Hepatocyte (in vitro differentiated cells): ENCODE measurements around the gene CCDC40. TPM values are rescaled to one million over a fixed set of nuclear protein-coding genes. Genes with fewer than 3 reads are reported as not detected.
"Not testable (repeated sequence)": the region's sequence is repeated elsewhere in the genome, so short reads cannot be mapped to it uniquely, and the experiment has no call there.

ENCODE experiments used
- DNase-seq: peaks from one replicate; pipeline ENCODE4 v3.0.0-alpha.2; 2016; ENCODE audit warnings: low spot score
- H2AFZ ChIP-seq: fragments of 200-600 bp; sonication (generic); 2 replicates; pipeline ENCODE4 v1.6.0; 2016; ENCODE audit warnings: antibody characterized with exemption, mild to moderate bottlenecking
- H3K27ac ChIP-seq: fragments of 200-600 bp; sonication (generic); 2 replicates; pipeline ENCODE4 v1.5.1; 2016; ENCODE audit warnings: mild to moderate bottlenecking
- H3K27me3 ChIP-seq: fragments of 200-600 bp; sonication (generic); 2 replicates; pipeline ENCODE4 v1.6.1; 2016
- H3K36me3 ChIP-seq: fragments of 200-600 bp; sonication (generic); replicated peaks from 2 replicates; pipeline ENCODE4 v1.5.1; 2016; ENCODE audit warnings: low read depth; ENCODE audit not compliant: insufficient read depth
- H3K4me1 ChIP-seq: fragments of 200-600 bp; sonication (generic); 2 replicates; pipeline ENCODE4 v1.5.1; 2016; ENCODE audit warnings: mild to moderate bottlenecking, moderate library complexity; ENCODE audit not compliant: insufficient read depth
- H3K4me2 ChIP-seq: fragments of 200-600 bp; sonication (generic); 2 replicates; pipeline ENCODE4 v1.6.0; 2016
- H3K4me3 ChIP-seq: fragments of 200-600 bp; sonication (generic); 2 replicates; pipeline ENCODE4 v1.5.1; 2016; ENCODE audit warnings: mild to moderate bottlenecking
- H3K79me2 ChIP-seq: fragments of 200-600 bp; sonication (generic); 2 replicates; pipeline ENCODE4 v1.6.0; 2017; ENCODE audit warnings: mild to moderate bottlenecking
- H3K9me2 ChIP-seq: fragments of 200-600 bp; sonication (generic); replicated peaks from 2 replicates; pipeline ENCODE4 v1.6.0; 2017; ENCODE audit warnings: mild to moderate bottlenecking; ENCODE audit not compliant: insufficient read depth
- H3K9me3 ChIP-seq: fragments of 200-600 bp; sonication (generic); 2 replicates; pipeline ENCODE4 v1.5.1; 2016; ENCODE audit warnings: low read depth, mild to moderate bottlenecking
- H4K20me1 ChIP-seq: fragments of 200-600 bp; sonication (generic); 2 replicates; pipeline ENCODE4 v1.6.0; 2016; ENCODE audit warnings: mild to moderate bottlenecking; ENCODE audit not compliant: insufficient read depth, poor library complexity, severe bottlenecking
- EZH2 ChIP-seq: fragments of 200-600 bp; sonication (generic); IDR thresholded peaks from 2 replicates; pipeline ENCODE4 v1.6.1; 2016; ENCODE audit warnings: antibody characterized with exemption, mild to moderate bottlenecking, borderline replicate concordance
- EZH2phosphoT487 ChIP-seq: fragments of 200-600 bp; sonication (generic); IDR thresholded peaks from one replicate; pipeline ENCODE4 v1.6.1; 2018; ENCODE audit warnings: antibody characterized with exemption, mild to moderate bottlenecking, low read depth, moderate library complexity; ENCODE audit not compliant: unreplicated experiment, severe bottlenecking
- WGBS: methylation state at CpG from one replicate; pipeline ENCODE4 v1.1.6; 2016; ENCODE audit warnings: low lambda C conversion rate; ENCODE audit errors: missing lambda C conversion rate; 5-methylcytosine and 5-hydroxymethylcytosine counted together
- polyA plus RNA-seq: library from polyadenylated mRNA; unstranded; fragments of >200 nt; fragmentation: Nextera tagmentation; extraction: Ambion mirVana; gene quantifications from 2 replicates; pipeline ENCODE4 v1.2.1, GENCODE V29; 2016
- total RNA-seq: library from RNA; depleted of rRNA; stranded (reverse); fragments of >200 nt; gene quantifications from 2 replicates; pipeline ENCODE4 v1.2.3, GENCODE V29; 2014
- TF ChIP-seq, protein P1 (sequence below): fragments of 200-600 bp; sonication (generic); IDR thresholded peaks from 2 replicates; pipeline ENCODE4 v1.5.1; 2016; ENCODE audit warnings: antibody characterized with exemption, mild to moderate bottlenecking; ENCODE audit not compliant: poor library complexity

Gene CCDC40
- total and polyA plus RNA-seq, 2 experiments from 2014 or later: 2.2 to 4.7 TPM

DNA sequence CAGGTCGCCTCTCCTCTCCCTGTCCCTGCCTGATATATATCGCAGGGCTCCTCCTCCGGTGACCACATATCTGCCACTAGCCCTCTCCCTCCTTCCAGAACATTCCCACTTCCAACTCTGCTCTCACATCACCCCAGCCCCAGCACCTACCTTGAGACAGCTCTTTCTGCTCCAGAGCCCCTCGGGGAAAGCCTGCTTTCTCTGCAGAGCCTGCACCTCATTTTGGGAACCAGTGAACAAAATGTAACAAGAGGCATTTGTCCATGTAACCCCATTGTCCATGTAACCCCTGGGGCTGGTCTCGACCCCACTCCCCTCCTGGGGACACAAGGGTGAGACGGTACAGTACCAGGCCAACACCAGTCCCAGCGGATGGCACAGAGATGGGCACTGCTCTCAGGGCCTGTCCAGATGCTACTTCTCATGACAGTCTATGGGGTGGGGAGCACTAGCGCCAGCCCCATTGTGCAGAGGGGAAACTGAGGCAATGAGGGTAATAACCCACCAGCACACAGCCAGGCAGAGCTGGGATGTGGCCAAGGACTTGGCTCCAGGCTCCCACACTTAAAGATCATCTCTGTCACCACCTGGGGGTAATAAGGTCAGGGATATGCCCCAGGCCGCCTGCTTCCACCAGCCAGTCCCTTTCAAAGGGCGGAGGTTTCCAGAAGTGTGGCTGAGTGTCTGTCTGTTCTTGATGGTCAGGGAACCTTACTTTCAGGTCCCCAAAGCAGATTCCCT, 43.6 kb upstream of the CCDC40 start:
- Histone ChIP-seq H3K79me2 (peaks cover 29% of the 10 kb centered on the region), H2AFZ (no peak overlapping the region), H3K9me2 (no peaks in the 10 kb centered on the region), H3K27me3 (no peaks in the 10 kb centered on the region), H3K36me3 (no peaks in the 10 kb centered on the region), H3K4me3 (no peak overlapping the region), H3K27ac (peak overlapping the region; percentile 98), H3K9me3 (no peaks in the 10 kb centered on the region), H3K4me1 (peaks cover 70% of the 10 kb centered on the region), H3K4me2 (peak overlapping the region; percentile 93), H4K20me1 (no peaks in the 10 kb centered on the region)
- no peak for DNase-seq
- TF ChIP-seq EZH2 (no peak), EZH2phosphoT487 (no peak)
- TF ChIP-seq, protein P1, sequence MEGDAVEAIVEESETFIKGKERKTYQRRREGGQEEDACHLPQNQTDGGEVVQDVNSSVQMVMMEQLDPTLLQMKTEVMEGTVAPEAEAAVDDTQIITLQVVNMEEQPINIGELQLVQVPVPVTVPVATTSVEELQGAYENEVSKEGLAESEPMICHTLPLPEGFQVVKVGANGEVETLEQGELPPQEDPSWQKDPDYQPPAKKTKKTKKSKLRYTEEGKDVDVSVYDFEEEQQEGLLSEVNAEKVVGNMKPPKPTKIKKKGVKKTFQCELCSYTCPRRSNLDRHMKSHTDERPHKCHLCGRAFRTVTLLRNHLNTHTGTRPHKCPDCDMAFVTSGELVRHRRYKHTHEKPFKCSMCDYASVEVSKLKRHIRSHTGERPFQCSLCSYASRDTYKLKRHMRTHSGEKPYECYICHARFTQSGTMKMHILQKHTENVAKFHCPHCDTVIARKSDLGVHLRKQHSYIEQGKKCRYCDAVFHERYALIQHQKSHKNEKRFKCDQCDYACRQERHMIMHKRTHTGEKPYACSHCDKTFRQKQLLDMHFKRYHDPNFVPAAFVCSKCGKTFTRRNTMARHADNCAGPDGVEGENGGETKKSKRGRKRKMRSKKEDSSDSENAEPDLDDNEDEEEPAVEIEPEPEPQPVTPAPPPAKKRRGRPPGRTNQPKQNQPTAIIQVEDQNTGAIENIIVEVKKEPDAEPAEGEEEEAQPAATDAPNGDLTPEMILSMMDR: no peak
- 62% methylated on average over 10 of the region's 10 CpGs for WGBS

DNA sequence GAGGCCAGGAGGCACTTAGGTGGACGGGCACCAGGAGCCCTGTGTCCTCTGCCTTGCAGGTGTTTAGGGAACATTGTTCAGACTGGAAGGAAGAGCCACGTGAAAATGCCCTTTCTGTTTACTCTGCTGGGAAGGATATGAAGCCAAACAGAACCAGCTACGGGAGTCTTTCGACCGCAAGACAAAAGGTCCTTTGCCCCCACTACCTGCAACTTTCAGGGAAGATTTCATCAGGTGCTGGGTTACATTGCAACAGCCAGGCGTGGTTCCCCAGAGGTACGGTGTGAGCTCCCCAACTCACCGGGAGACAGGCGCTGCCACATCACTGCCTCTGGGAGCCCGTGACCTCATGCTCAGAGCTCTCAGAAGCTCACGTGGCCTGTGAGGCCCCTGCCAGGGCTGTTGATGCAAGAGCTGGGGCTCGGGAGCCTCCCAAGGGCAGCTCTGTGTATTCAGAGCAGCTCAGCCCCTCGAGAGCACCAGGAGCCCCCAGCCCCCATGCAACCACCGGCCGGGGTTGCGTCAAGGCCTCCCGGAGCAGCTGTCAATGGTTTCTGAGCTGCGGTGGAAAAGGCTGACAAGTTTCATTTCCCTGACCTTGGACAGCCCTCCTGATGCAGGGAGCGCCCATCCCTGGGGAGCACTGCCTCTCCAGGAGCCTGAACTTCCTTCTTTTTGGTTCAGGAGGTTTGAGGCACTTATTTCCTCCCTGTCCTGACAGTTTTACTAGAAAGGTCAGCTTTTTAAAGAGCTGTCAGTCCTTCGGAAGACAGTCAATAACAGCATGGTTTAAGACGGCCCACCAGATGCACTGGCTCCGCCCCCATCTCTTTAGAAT, 42.8 kb upstream of the CCDC40 start:
- peak; percentile 97 for DNase-seq
- Histone ChIP-seq H3K27me3 (no peaks in the 10 kb centered on the region), H4K20me1 (no peaks in the 10 kb centered on the region), H2AFZ (no peak overlapping the region), H3K27ac (peak overlapping the region; percentile 98), H3K4me3 (no peak overlapping the region), H3K36me3 (no peaks in the 10 kb centered on the region), H3K4me2 (peak overlapping the region; percentile 93), H3K9me3 (no peaks in the 10 kb centered on the region), H3K9me2 (no peaks in the 10 kb centered on the region), H3K79me2 (peaks cover 32% of the 10 kb centered on the region), H3K4me1 (peaks cover 62% of the 10 kb centered on the region)
- TF ChIP-seq, protein P1: no peak
- TF ChIP-seq EZH2 (no peak), EZH2phosphoT487 (no peak)
- WGBS: 21% methylated on average over 22 of the region's 22 CpGs

DNA sequence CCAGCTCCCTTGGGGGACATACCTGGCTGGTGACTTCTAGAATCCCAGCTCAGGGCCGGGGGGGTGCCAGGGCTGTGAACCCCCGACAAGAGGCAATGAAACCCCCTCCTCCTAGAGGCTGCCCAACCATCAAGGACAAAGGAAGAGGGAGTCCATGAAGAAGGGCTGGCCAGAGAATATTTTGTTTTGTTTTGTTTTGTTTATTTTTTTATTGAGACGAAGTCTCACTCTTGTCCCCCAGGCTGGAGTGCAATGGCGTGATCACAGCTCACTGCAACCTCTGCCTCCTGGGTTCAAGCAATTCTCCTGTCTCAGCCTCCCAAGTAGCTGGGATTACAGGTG, 42.2 kb upstream of the CCDC40 start:
- WGBS: 64% methylated on average over 4 of the region's 4 CpGs
- H3K9me3 ChIP-seq, H4K20me1 ChIP-seq, H2AFZ ChIP-seq, H3K27me3 ChIP-seq, DNase-seq, H3K9me2 ChIP-seq, H3K4me3 ChIP-seq, H3K36me3 ChIP-seq: not testable (repeated sequence)
- H3K79me2 ChIP-seq: peaks cover 32% of the 10 kb centered on the region
- peaks cover 56% of the 10 kb centered on the region for H3K4me1 ChIP-seq
- H3K4me2 ChIP-seq: peak overlapping the region; percentile 93
- peak overlapping the region; percentile 98 for H3K27ac ChIP-seq

DNA sequence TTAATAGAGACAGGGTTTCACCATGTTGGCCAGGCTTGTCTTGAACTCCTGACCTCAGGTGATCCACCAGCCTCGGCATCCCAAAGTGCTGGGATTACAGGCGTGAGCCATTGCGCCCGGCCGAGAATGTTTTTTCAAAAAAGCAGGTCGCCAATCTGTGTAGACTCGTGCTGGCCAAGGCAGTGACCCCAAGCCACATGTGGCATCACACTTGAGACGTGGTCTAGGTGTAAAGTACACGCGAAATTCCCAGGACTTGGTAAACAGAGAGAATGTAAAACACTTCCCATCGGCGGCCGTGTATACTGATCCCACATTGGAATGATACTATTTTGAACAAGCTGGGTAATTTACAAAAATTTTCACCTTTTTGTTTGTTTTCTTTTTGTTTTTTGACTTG, 41.8 kb upstream of the CCDC40 start:
- peaks cover 28% of the 10 kb centered on the region for H3K79me2 ChIP-seq
- 91% methylated on average over 13 of the region's 13 CpGs for WGBS
- H3K4me2 ChIP-seq: peak overlapping the region; percentile 93
- DNase-seq: no peak
- TF ChIP-seq EZH2phosphoT487: no peak
- no peak for TF ChIP-seq EZH2
- TF ChIP-seq, protein P1: no peak
- no peaks in the 10 kb centered on the region for H3K9me2 ChIP-seq
- H3K27me3 ChIP-seq: no peaks in the 10 kb centered on the region
- peaks cover 52% of the 10 kb centered on the region for H3K4me1 ChIP-seq
- peak overlapping the region; percentile 98 for H3K27ac ChIP-seq
- H3K4me3 ChIP-seq: no peak overlapping the region
- no peaks in the 10 kb centered on the region for H4K20me1 ChIP-seq
- no peaks in the 10 kb centered on the region for H3K9me3 ChIP-seq
- no peaks in the 10 kb centered on the region for H3K36me3 ChIP-seq
- no peak overlapping the region for H2AFZ ChIP-seq
